Activated B cell treated with CpG ODN at 0.5 μM for 24 hours (primary cell): ENCODE measurements around the gene MALT1. TPM values are rescaled to one million over a fixed set of nuclear protein-coding genes. Genes with fewer than 3 reads are reported as not detected.

ENCODE experiments used
- ATAC-seq: fragments of 200-7000 bp; cut with Tn5 transposase; one replicate; pipeline ENCODE4 v1.10.0; 2021; ENCODE audit warnings: low read depth, mild to moderate bottlenecking, moderate library complexity
- CTCF ChIA-PET: fragments of 350-600 bp; sonication (Branson Sonifier 250); formaldehyde crosslinking; loops from one replicate; lab custom pipeline; 2021; ENCODE audit warnings: antibody characterized with exemption; lab: Charles Lee
- POLR2A ChIA-PET: fragments of 350-600 bp; sonication (Branson Sonifier 250); formaldehyde crosslinking; loops from one replicate; lab custom pipeline; 2021; ENCODE audit warnings: antibody characterized with exemption; lab: Charles Lee
- DNase-seq: peaks from one replicate; pipeline ENCODE4 v3.0.0; 2022
- H3K27ac Mint-ChIP-seq: one replicate; pipeline ENCODE4 v1.8.0; 2020; ENCODE audit warnings: mixed read lengths
- H3K27me3 Mint-ChIP-seq: one replicate; pipeline ENCODE4 v1.8.0; 2021; ENCODE audit warnings: mixed read lengths
- H3K36me3 Mint-ChIP-seq: one replicate; pipeline ENCODE4 v1.8.0; 2021; ENCODE audit warnings: low read depth, mixed read lengths
- H3K4me1 Mint-ChIP-seq: one replicate; pipeline ENCODE4 v1.8.0; 2021; ENCODE audit warnings: mixed read lengths
- H3K4me3 Mint-ChIP-seq: one replicate; pipeline ENCODE4 v1.8.0; 2020; ENCODE audit warnings: mild to moderate bottlenecking, mixed read lengths
- H3K9me3 Mint-ChIP-seq: one replicate; pipeline ENCODE4 v1.8.0; 2020; ENCODE audit warnings: mixed read lengths
- intact Hi-C: fragments of 100-400 bp; cut with micrococcal nuclease; formaldehyde crosslinking; loops from one replicate; pipeline ENCODE4 v1.15.1; 2024
- total RNA-seq: library from RNA; stranded (reverse); gene quantifications from 2 replicates; pipeline ENCODE4 v1.2.3, GENCODE V29; 2022
- TF ChIP-seq, protein P1 (sequence below): fragments of 200-600 bp; IDR thresholded peaks from one replicate; pipeline ENCODE4 v1.8.0; 2022; ENCODE audit warnings: antibody characterized with exemption, mild to moderate bottlenecking

The MALT1 gene
- total RNA-seq, 1 donor from 2014 or later = 75.6 TPM

- ATAC-seq (no peak), DNase-seq (no peak)
- TF ChIP-seq, protein P1, sequence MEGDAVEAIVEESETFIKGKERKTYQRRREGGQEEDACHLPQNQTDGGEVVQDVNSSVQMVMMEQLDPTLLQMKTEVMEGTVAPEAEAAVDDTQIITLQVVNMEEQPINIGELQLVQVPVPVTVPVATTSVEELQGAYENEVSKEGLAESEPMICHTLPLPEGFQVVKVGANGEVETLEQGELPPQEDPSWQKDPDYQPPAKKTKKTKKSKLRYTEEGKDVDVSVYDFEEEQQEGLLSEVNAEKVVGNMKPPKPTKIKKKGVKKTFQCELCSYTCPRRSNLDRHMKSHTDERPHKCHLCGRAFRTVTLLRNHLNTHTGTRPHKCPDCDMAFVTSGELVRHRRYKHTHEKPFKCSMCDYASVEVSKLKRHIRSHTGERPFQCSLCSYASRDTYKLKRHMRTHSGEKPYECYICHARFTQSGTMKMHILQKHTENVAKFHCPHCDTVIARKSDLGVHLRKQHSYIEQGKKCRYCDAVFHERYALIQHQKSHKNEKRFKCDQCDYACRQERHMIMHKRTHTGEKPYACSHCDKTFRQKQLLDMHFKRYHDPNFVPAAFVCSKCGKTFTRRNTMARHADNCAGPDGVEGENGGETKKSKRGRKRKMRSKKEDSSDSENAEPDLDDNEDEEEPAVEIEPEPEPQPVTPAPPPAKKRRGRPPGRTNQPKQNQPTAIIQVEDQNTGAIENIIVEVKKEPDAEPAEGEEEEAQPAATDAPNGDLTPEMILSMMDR = no peak
- ChIA-PET POLR2A (interaction anchor here (0.7 to 10.4 kb wide), 2 partner anchors 8 to 17 kb away, joined by 3 to 190 read pairs; partner anchors contain the start of gene MALT1), CTCF (no interaction called here)
- H3K27ac Mint-ChIP-seq = peak overlapping the region; percentile 81
- H3K36me3 Mint-ChIP-seq = peaks cover 18% of the 10 kb centered on the region
- H3K27me3 Mint-ChIP-seq = no peaks in the 10 kb centered on the region
- peak overlapping the region; percentile 42 for H3K4me3 Mint-ChIP-seq
- H3K4me1 Mint-ChIP-seq = peaks cover 86% of the 10 kb centered on the region
- intact Hi-C loops = loop anchor here (10.0 kb wide), 1 partner anchor 819 kb away; no protein-coding TSS in a partner anchor
- H3K9me3 Mint-ChIP-seq = peaks cover 29% of the 10 kb centered on the region
Measured at GRCh38 chr18:58653814-58654509, 17.3 kb upstream of the MALT1 start.

- intact Hi-C loops = loop anchor here (5.0 to 10.0 kb wide), 2 partner anchors 487 to 820 kb away; no protein-coding TSS in a partner anchor
- POLR2A ChIA-PET = interaction anchor here (10.4 kb wide), 1 partner anchor 16 kb away, joined by 190 read pairs; the partner anchor contains the start of gene MALT1
- Mint-ChIP-seq H3K36me3 (peaks cover 23% of the 10 kb centered on the region), H3K9me3 (peaks cover 29% of the 10 kb centered on the region), H3K27ac (peak overlapping the region; percentile 66), H3K4me1 (peaks cover 87% of the 10 kb centered on the region), H3K4me3 (no peak overlapping the region), H3K27me3 (no peaks in the 10 kb centered on the region)
- ATAC-seq (no peak), DNase-seq (no peak)
- CTCF ChIA-PET = no interaction called here
- TF ChIP-seq, protein P1 = no peak
Measured at GRCh38 chr18:58654896-58655614, 16.2 kb upstream of the MALT1 start.

DNA sequence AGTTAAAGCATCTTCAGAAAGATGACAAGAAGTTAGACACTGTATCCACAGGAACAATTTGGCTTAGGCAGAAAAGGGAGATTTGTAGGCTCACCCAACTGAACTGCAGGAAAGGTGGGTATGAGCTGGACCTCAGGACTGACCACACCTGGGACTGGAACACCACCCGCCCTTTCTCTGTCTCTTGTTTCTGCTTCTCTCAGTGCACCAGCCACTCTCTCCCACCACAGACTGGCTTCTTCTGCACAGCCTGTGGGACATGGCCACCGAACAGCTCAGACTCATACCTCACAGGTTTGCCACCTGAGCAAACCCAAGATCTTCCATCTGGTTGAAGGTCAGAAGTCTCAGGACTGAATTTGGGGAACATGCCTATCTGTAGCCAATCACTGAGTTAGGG lies 14.2 kb upstream of the MALT1 start:
- POLR2A ChIA-PET = interaction anchor here (1.4 to 10.4 kb wide), 6 partner anchors 9 to 121 kb away, joined by 4 to 190 read pairs (median 20); partner anchors contain the start of gene MALT1
- Mint-ChIP-seq H3K4me3 (no peak overlapping the region), H3K4me1 (peaks cover 86% of the 10 kb centered on the region), H3K27ac (peak overlapping the region; percentile 89), H3K27me3 (no peaks in the 10 kb centered on the region), H3K36me3 (peaks cover 30% of the 10 kb centered on the region), H3K9me3 (peaks cover 26% of the 10 kb centered on the region)
- TF ChIP-seq, protein P1 = no peak
- intact Hi-C loops = loop anchor here (5.0 to 10.0 kb wide), 2 partner anchors 485 to 822 kb away; no protein-coding TSS in a partner anchor
- DNase-seq (no peak), ATAC-seq (no peak)
- CTCF ChIA-PET = interaction anchor here (2.8 kb wide), 1 partner anchor 127 kb away, joined by 16 read pairs; no protein-coding TSS in a partner anchor

DNA sequence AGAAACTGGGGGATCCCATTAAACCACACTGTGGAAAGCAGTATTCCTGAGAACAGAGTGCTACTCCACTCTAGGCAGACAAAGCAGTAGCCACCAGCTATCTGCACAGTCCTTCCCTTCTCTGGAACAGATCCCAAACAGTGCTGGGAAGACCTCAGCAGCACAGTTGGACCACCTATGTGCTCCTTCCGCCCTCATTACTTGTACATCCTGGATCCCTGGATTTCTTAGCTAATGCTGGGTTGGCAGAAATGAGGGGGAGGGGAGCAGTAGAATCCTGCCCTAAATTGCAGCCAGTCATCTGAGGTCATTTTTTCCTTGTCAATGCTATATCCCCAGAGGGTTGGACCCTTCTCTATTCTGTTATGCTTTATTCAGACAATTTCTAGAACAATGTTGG lies 13.8 kb upstream of the MALT1 start:
- Mint-ChIP-seq H3K4me3 (peak overlapping the region; percentile 76), H3K36me3 (peaks cover 28% of the 10 kb centered on the region), H3K27me3 (no peaks in the 10 kb centered on the region), H3K27ac (peak overlapping the region; percentile 89), H3K9me3 (peaks cover 25% of the 10 kb centered on the region), H3K4me1 (peaks cover 87% of the 10 kb centered on the region)
- DNase-seq (no peak), ATAC-seq (no peak)
- TF ChIP-seq, protein P1 = no peak
- ChIA-PET CTCF (interaction anchor here (2.8 to 3.0 kb wide), 3 partner anchors 14 to 127 kb away, joined by 13 to 19 read pairs (median 16); partner anchors contain the start of gene MALT1), POLR2A (interaction anchor here (0.7 to 10.4 kb wide), 12 partner anchors 10 to 133 kb away, joined by 3 to 190 read pairs (median 8); partner anchors contain the start of gene MALT1)
- intact Hi-C loops = loop anchor here (5.0 to 10.0 kb wide), 2 partner anchors 485 to 823 kb away; no protein-coding TSS in a partner anchor
